Neuronal stem cell (in vitro differentiated cells): ENCODE measurements around the gene PEX12.
A peak's percentile ranks its signal among the peaks of the same experiment; 100 is the strongest.

ENCODE experiments used
- DNase-seq: peaks from one replicate; pipeline ENCODE4 v3.0.0-alpha.2; 2013; ENCODE audit warnings: low spot score
- H2AFZ ChIP-seq: one replicate; pipeline ENCODE4 v1.6.1; 2013; ENCODE audit warnings: mild to moderate bottlenecking, low read length, inconsistent platforms
- H2AK5ac ChIP-seq: 2 replicates; pipeline ENCODE4 v1.6.1; 2013; ENCODE audit warnings: low read depth, mild to moderate bottlenecking, inconsistent platforms, low read length, moderate library complexity, mixed read lengths
- H2BK120ac ChIP-seq: 2 replicates; pipeline ENCODE4 v1.6.1; 2013; ENCODE audit warnings: low read depth, mild to moderate bottlenecking, inconsistent platforms, low read length, moderate library complexity, mixed read lengths
- H2BK12ac ChIP-seq: one replicate; pipeline ENCODE4 v1.6.1; 2013; ENCODE audit warnings: low read length, inconsistent platforms
- H2BK15ac ChIP-seq: 2 replicates; pipeline ENCODE4 v1.6.1; 2013; ENCODE audit warnings: mild to moderate bottlenecking, low read length, inconsistent platforms, mixed read lengths
- H2BK5ac ChIP-seq: one replicate; pipeline ENCODE4 v1.6.1; 2013; ENCODE audit warnings: inconsistent platforms, mild to moderate bottlenecking, low read length, moderate library complexity
- H3K14ac ChIP-seq: one replicate; pipeline ENCODE4 v1.6.1; 2013; ENCODE audit warnings: low read length, inconsistent platforms
- H3K18ac ChIP-seq: 2 replicates; pipeline ENCODE4 v1.6.1; 2013; ENCODE audit warnings: low read length, inconsistent platforms
- H3K23ac ChIP-seq: 2 replicates; pipeline ENCODE4 v1.6.1; 2013; ENCODE audit warnings: low read depth, mild to moderate bottlenecking, mixed read lengths, low read length, inconsistent platforms; ENCODE audit not compliant: poor library complexity
- H3K27ac ChIP-seq: replicated peaks from 3 replicates; pipeline ENCODE4 v1.5.1; 2013; ENCODE audit warnings: low read length, inconsistent platforms
- H3K27me3 ChIP-seq, 3 experiments: 2 replicates each; pipeline ENCODE4 v1.6.1; 2013; ENCODE audit warnings: low read length in 3 of 3, mild to moderate bottlenecking in 2 of 3, inconsistent platforms in 1 of 3, low read depth in 1 of 3, mixed read lengths in 1 of 3, moderate library complexity in 1 of 3; ENCODE audit not compliant: control insufficient read depth in 3 of 3, insufficient read depth in 3 of 3
- H3K36me3 ChIP-seq, 2 donors: replicated peaks in 1 of 2; 2 replicates each; pipeline ENCODE4 v1.6.1; 2013; ENCODE audit warnings: low read length in 2 of 2; ENCODE audit not compliant: control insufficient read depth in 2 of 2, insufficient read depth in 2 of 2
- H3K4ac ChIP-seq: 2 replicates; pipeline ENCODE4 v1.6.1; 2013; ENCODE audit warnings: inconsistent platforms, mild to moderate bottlenecking, low read length, moderate library complexity
- H3K4me1 ChIP-seq, 2 donors: 1 replicate in 1 of 2; 2 replicates in 1 of 2; pipeline ENCODE4 v1.6.1; 2013; ENCODE audit warnings: low read length in 2 of 2, low read depth in 1 of 2; ENCODE audit not compliant: control insufficient read depth in 2 of 2, insufficient read depth in 1 of 2
- H3K4me2 ChIP-seq: one replicate; pipeline ENCODE4 v1.6.1; 2013; ENCODE audit warnings: mild to moderate bottlenecking, low read length, inconsistent platforms; ENCODE audit not compliant: insufficient read depth, poor library complexity, severe bottlenecking
- H3K4me3 ChIP-seq, 2 donors: 2 replicates each; pipeline ENCODE4 v1.5.1; 2013; ENCODE audit warnings: low read length in 2 of 2, mild to moderate bottlenecking in 2 of 2, inconsistent platforms in 1 of 2, moderate library complexity in 1 of 2
- H3K79me1 ChIP-seq: one replicate; pipeline ENCODE4 v1.6.1; 2013; ENCODE audit warnings: low read depth, mild to moderate bottlenecking, inconsistent platforms, low read length, moderate library complexity
- H3K9ac ChIP-seq: one replicate; pipeline ENCODE4 v1.6.1; 2013; ENCODE audit warnings: mild to moderate bottlenecking, low read depth, low read length, inconsistent platforms; ENCODE audit not compliant: poor library complexity
- H3K9me3 ChIP-seq, 2 donors: replicated peaks in 1 of 2; 2 replicates each; pipeline versions ENCODE3 to v1.6.1; 2013; ENCODE audit warnings: low read length in 2 of 2, mild to moderate bottlenecking in 2 of 2, inconsistent platforms in 1 of 2, low read depth in 1 of 2, mixed read lengths in 1 of 2, moderate library complexity in 1 of 2; ENCODE audit not compliant: control insufficient read depth in 2 of 2, insufficient read depth in 1 of 2
- H4K8ac ChIP-seq: one replicate; pipeline ENCODE4 v1.6.1; 2013; ENCODE audit warnings: low read depth, mild to moderate bottlenecking, inconsistent platforms, low read length, moderate library complexity
- H4K91ac ChIP-seq: one replicate; pipeline ENCODE4 v1.6.1; 2013; ENCODE audit warnings: low read length, low read depth, mild to moderate bottlenecking, inconsistent platforms; ENCODE audit not compliant: poor library complexity
- whole genome bisulfite sequencing, 2 donors: extraction: QIAGEN DNeasy Blood & Tissue Kit; methylation state at CpG; one replicate each; pipeline ENCODE4 v1.1.7; 2013; ENCODE audit warnings: missing lambda C conversion rate in 2 of 2, mixed read lengths in 1 of 2; ENCODE audit not compliant: insufficient read length in 2 of 2, insufficient replicate concordance in 1 of 2; ENCODE audit errors: extremely low coverage in 2 of 2; 5-methylcytosine and 5-hydroxymethylcytosine counted together

PEX12 gene

DNA sequence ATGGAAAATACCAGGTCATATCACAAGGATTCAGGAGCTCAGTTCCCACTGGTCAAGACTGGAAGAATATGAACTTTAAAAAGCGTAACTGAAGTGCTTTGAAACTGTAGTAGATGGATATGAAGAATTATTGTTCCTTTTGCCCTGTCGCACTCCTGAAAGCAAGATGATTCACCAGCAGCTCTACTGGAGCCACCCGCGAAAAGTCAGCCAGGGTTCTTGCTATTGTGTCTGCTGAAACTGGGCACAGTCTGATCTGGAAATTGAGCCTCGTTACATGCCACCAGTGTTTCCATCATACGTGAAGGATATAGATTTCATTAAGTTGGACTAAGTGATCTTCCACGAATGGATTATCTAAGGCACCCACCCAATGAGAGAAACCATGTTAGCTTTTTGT is 25.3 kb upstream of the PEX12 start:
- no peak overlapping the region for H3K14ac ChIP-seq
- no peaks in the 10 kb centered on the region for H3K27me3 ChIP-seq
- no peak overlapping the region for H2BK15ac ChIP-seq
- no CpG with 5 or more reads among the region's 7 CpGs for WGBS, 2 donors
- H3K4me1 ChIP-seq, result no peaks in the 10 kb centered on the region
- H2AFZ ChIP-seq, result no peak overlapping the region
- H2AK5ac ChIP-seq, result no peak overlapping the region
- H3K36me3 ChIP-seq, result peaks cover 13 to 94% of the 10 kb centered on the region in 2 donors
- no peaks in the 10 kb centered on the region for H3K9me3 ChIP-seq
- no peak overlapping the region for H2BK12ac ChIP-seq
- no peak for DNase-seq
- H2BK120ac ChIP-seq, result no peak overlapping the region
- H3K27ac ChIP-seq, result no peak overlapping the region
- H3K18ac ChIP-seq, result no peak overlapping the region
- H3K23ac ChIP-seq, result no peak overlapping the region
- no peak overlapping the region for H4K91ac ChIP-seq
- H3K4me3 ChIP-seq, result no peak overlapping the region
- no peak overlapping the region for H4K8ac ChIP-seq
- no peak overlapping the region for H2BK5ac ChIP-seq
- H3K4ac ChIP-seq, result no peak overlapping the region
- H3K79me1 ChIP-seq, result peaks cover 3% of the 10 kb centered on the region
- no peak overlapping the region for H3K4me2 ChIP-seq
- no peak overlapping the region for H3K9ac ChIP-seq

DNA sequence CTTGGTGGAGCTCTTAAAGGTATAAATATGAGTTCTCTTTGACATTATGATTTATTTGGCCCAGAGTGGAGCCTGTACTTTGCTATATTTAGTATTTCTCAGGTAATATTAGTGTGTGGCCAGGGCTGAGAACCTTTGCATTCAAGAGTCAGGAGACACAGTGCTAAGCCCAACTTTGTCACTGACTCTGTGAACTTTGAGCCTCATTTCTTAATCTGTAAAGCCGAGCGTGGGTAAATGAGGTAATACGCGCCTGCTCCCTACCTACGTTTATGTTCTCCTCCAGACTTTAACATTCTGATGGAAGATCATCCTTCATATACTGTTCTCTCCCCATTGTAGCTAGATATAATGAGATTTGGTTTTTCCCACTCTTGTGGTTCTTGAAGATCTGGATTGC is 19.2 kb upstream of the PEX12 start:
- no peak overlapping the region for H3K18ac ChIP-seq
- H3K14ac ChIP-seq, result no peak overlapping the region
- no CpG with 5 or more reads among the region's 5 CpGs for WGBS, 2 donors
- no peak overlapping the region for H3K27ac ChIP-seq
- peaks cover 2% of the 10 kb centered on the region for H3K79me1 ChIP-seq
- no peak overlapping the region for H2BK120ac ChIP-seq
- H4K8ac ChIP-seq, result no peak overlapping the region
- H3K36me3 ChIP-seq, result peaks cover 11 to 90% of the 10 kb centered on the region in 2 donors
- H3K27me3 ChIP-seq, result no peaks in the 10 kb centered on the region
- H3K9me3 ChIP-seq, result no peaks in the 10 kb centered on the region
- no peak overlapping the region for H2BK5ac ChIP-seq
- no peak overlapping the region for H2AK5ac ChIP-seq
- no peak for DNase-seq
- no peak overlapping the region for H2AFZ ChIP-seq
- H3K23ac ChIP-seq, result no peak overlapping the region
- H2BK12ac ChIP-seq, result no peak overlapping the region
- H3K4ac ChIP-seq, result no peak overlapping the region
- no peak overlapping the region for H3K4me3 ChIP-seq
- H3K4me1 ChIP-seq, result no peaks in the 10 kb centered on the region
- no peak overlapping the region for H3K9ac ChIP-seq
- no peak overlapping the region for H2BK15ac ChIP-seq
- no peak overlapping the region for H4K91ac ChIP-seq
- H3K4me2 ChIP-seq, result no peak overlapping the region

- no peaks in the 10 kb centered on the region for H3K9me3 ChIP-seq
- H3K18ac ChIP-seq, result no peak overlapping the region
- H2BK15ac ChIP-seq, result no peak overlapping the region
- H2BK12ac ChIP-seq, result no peak overlapping the region
- peak overlapping the region; percentile 11 for H3K23ac ChIP-seq
- peaks cover 11 to 81% of the 10 kb centered on the region in 2 donors for H3K36me3 ChIP-seq
- no peak overlapping the region for H4K91ac ChIP-seq
- H3K4me3 ChIP-seq, result no peak overlapping the region
- H2BK120ac ChIP-seq, result no peak overlapping the region
- H3K4me2 ChIP-seq, result no peak overlapping the region
- H3K79me1 ChIP-seq, result peaks cover 2% of the 10 kb centered on the region
- H3K27ac ChIP-seq, result no peak overlapping the region
- no CpG with 5 or more reads among the region's 54 CpGs for WGBS, 2 donors
- no peaks in the 10 kb centered on the region for H3K27me3 ChIP-seq
- H3K14ac ChIP-seq, result no peak overlapping the region
- no peak overlapping the region for H3K9ac ChIP-seq
- DNase-seq, result no peak
- H2BK5ac ChIP-seq, result no peak overlapping the region
- no peak overlapping the region for H2AFZ ChIP-seq
- H2AK5ac ChIP-seq, result no peak overlapping the region
- H4K8ac ChIP-seq, result no peak overlapping the region
- no peaks in the 10 kb centered on the region for H3K4me1 ChIP-seq
- no peak overlapping the region for H3K4ac ChIP-seq
These were observed 18.3 kb upstream of the PEX12 start for GRCh38 chr17:35596530-35597233.

- Histone ChIP-seq H2BK120ac (no peak overlapping the region), H2BK5ac (no peak overlapping the region), H3K36me3 (peaks cover 11 to 80% of the 10 kb centered on the region in 2 donors)
These were observed 17.7 kb upstream of the PEX12 start for GRCh38 chr17:35596072-35596471.

More at GRCh38 chr17:35596072-35596471, 17.7 kb upstream of the PEX12 start:
- WGBS, 2 donors, result no CpG with 5 or more reads among the region's 4 CpGs
- Histone ChIP-seq H3K27ac (no peak overlapping the region), H3K9ac (no peak overlapping the region), H2AFZ (no peak overlapping the region), H3K9me3 (no peaks in the 10 kb centered on the region), H3K27me3 (no peaks in the 10 kb centered on the region), H3K4me3 (no peak overlapping the region), H2AK5ac (no peak overlapping the region), H4K91ac (no peak overlapping the region), H4K8ac (no peak overlapping the region), H2BK12ac (no peak overlapping the region), H3K4me1 (no peaks in the 10 kb centered on the region), H3K14ac (no peak overlapping the region), H3K23ac (no peak overlapping the region), H3K4me2 (no peak overlapping the region), H3K4ac (no peak overlapping the region), H2BK15ac (no peak overlapping the region), H3K18ac (no peak overlapping the region), H3K79me1 (peaks cover 2% of the 10 kb centered on the region)
- DNase-seq, result no peak
